H9 (cell line): ENCODE measurements around the gene TRAIP. TPM values are rescaled to one million over a fixed set of nuclear protein-coding genes. Genes with fewer than 3 reads are reported as not detected.

Source experiments
- DNase-seq: peaks from one replicate; pipeline ENCODE4 v3.0.0-alpha.2; 2017
- H2AFZ ChIP-seq: one replicate; pipeline ENCODE4 v1.6.1; 2013; ENCODE audit warnings: mild to moderate bottlenecking, low read length, control low read depth, moderate library complexity
- H2AK5ac ChIP-seq: 2 replicates; pipeline ENCODE4 v1.6.1; 2013; ENCODE audit warnings: low read length, control low read depth, mixed read lengths; ENCODE audit not compliant: insufficient read length
- H2BK120ac ChIP-seq: one replicate; pipeline ENCODE4 v1.6.1; 2013; ENCODE audit warnings: low read depth, mild to moderate bottlenecking, low read length, control low read depth, inconsistent platforms; ENCODE audit not compliant: poor library complexity, severe bottlenecking
- H2BK12ac ChIP-seq: 2 replicates; pipeline ENCODE4 v1.6.1; 2013; ENCODE audit warnings: low read length, control low read depth, mixed read lengths, low read depth; ENCODE audit not compliant: insufficient read length
- H2BK15ac ChIP-seq: 2 replicates; pipeline ENCODE4 v1.6.1; 2013; ENCODE audit warnings: low read depth, low read length, control low read depth
- H2BK20ac ChIP-seq: one replicate; pipeline ENCODE4 v1.6.1; 2013; ENCODE audit warnings: low read depth, mild to moderate bottlenecking, low read length, control low read depth, inconsistent platforms; ENCODE audit not compliant: poor library complexity, severe bottlenecking
- H2BK5ac ChIP-seq: 2 replicates; pipeline ENCODE4 v1.6.1; 2013; ENCODE audit warnings: low read length, control low read depth, mixed read lengths; ENCODE audit not compliant: insufficient read length
- H3K14ac ChIP-seq: 2 replicates; pipeline ENCODE4 v1.6.1; 2013; ENCODE audit warnings: low read length, control low read depth; ENCODE audit not compliant: insufficient read depth
- H3K18ac ChIP-seq: 2 replicates; pipeline ENCODE4 v1.6.1; 2013; ENCODE audit warnings: low read depth, mild to moderate bottlenecking, mixed read lengths, low read length, control low read depth; ENCODE audit not compliant: insufficient read length
- H3K23ac ChIP-seq: 2 replicates; pipeline ENCODE4 v1.6.1; 2013; ENCODE audit warnings: low read length, control low read depth, mixed read lengths, low read depth; ENCODE audit not compliant: insufficient read length
- H3K23me2 ChIP-seq: 2 replicates; pipeline ENCODE4 v1.6.1; 2013; ENCODE audit warnings: low read depth, mild to moderate bottlenecking, mixed read lengths, low read length, control low read depth; ENCODE audit not compliant: insufficient read length, poor library complexity, severe bottlenecking
- H3K27ac ChIP-seq: 2 replicates; pipeline ENCODE4 v1.5.1; 2013; ENCODE audit warnings: low read length, control low read depth, mixed read lengths, low read depth; ENCODE audit not compliant: insufficient read length
- H3K27me3 ChIP-seq: 2 replicates; pipeline ENCODE4 v1.6.1; 2013; ENCODE audit warnings: low read length, control low read depth, inconsistent platforms; ENCODE audit not compliant: insufficient read depth
- H3K4ac ChIP-seq: 2 replicates; pipeline ENCODE4 v1.6.1; 2013; ENCODE audit warnings: low read depth, mild to moderate bottlenecking, control low read depth, inconsistent platforms, low read length, moderate library complexity
- H3K4me1 ChIP-seq: 2 replicates; pipeline ENCODE4 v1.6.1; 2013; ENCODE audit warnings: low read length, control low read depth, inconsistent platforms; ENCODE audit not compliant: insufficient read depth
- H3K4me2 ChIP-seq: 2 replicates; pipeline ENCODE4 v1.6.1; 2013; ENCODE audit warnings: low read length, control low read depth, mixed read lengths; ENCODE audit not compliant: insufficient read length, insufficient read depth
- H3K56ac ChIP-seq: 2 replicates; pipeline ENCODE4 v1.6.1; 2013; ENCODE audit warnings: low read depth, mild to moderate bottlenecking, mixed read lengths, low read length, control low read depth; ENCODE audit not compliant: insufficient read length
- H3K79me1 ChIP-seq: 2 replicates; pipeline ENCODE4 v1.6.1; 2013; ENCODE audit warnings: low read depth, mild to moderate bottlenecking, moderate library complexity, low read length, control low read depth, inconsistent platforms; ENCODE audit not compliant: insufficient read depth, poor library complexity, severe bottlenecking
- H3K79me2 ChIP-seq: 2 replicates; pipeline ENCODE4 v1.6.1; 2013; ENCODE audit warnings: low read length, control low read depth, inconsistent platforms; ENCODE audit not compliant: insufficient read depth
- H3K9ac ChIP-seq: 2 replicates; pipeline ENCODE4 v1.6.1; 2013; ENCODE audit warnings: low read length, control low read depth, mixed read lengths; ENCODE audit not compliant: insufficient read length; ENCODE audit errors: extremely low read depth
- H3K9me3 ChIP-seq: one replicate; pipeline ENCODE4 v1.6.1; 2013; ENCODE audit warnings: low read depth, low read length, inconsistent platforms; ENCODE audit not compliant: control insufficient read depth
- H3T11ph ChIP-seq: one replicate; pipeline ENCODE4 v1.6.1; 2013; ENCODE audit warnings: mild to moderate bottlenecking, low read length, control low read depth, inconsistent platforms
- H4K20me1 ChIP-seq: one replicate; pipeline ENCODE4 v1.6.1; 2013; ENCODE audit not compliant: control insufficient read depth, insufficient read length, insufficient read depth
- H4K5ac ChIP-seq: 2 replicates; pipeline ENCODE4 v1.6.1; 2013; ENCODE audit warnings: low read depth, mild to moderate bottlenecking, mixed read lengths, low read length, control low read depth; ENCODE audit not compliant: insufficient read length
- H4K8ac ChIP-seq: replicated peaks from 2 replicates; pipeline ENCODE4 v1.6.1; 2013; ENCODE audit warnings: low read length, control low read depth, mixed read lengths, low read depth; ENCODE audit not compliant: insufficient read length
- H4K91ac ChIP-seq: 2 replicates; pipeline ENCODE4 v1.6.1; 2013; ENCODE audit warnings: low read depth, mild to moderate bottlenecking, moderate library complexity, mixed read lengths, low read length, control low read depth; ENCODE audit not compliant: insufficient read length
- H3K27ac Mint-ChIP-seq, 3 experiments: 2 replicates in 2 of 3; 3 replicates in 1 of 3; pipeline ENCODE4 v1.8.0; 2020 to 2021; ENCODE audit warnings: mixed read lengths in 3 of 3, mild to moderate bottlenecking in 1 of 3, moderate library complexity in 1 of 3
- H3K27me3 Mint-ChIP-seq: 2 replicates; pipeline ENCODE4 v1.8.0; 2021; ENCODE audit warnings: low read depth, mild to moderate bottlenecking, moderate library complexity, mixed read lengths
- H3K36me3 Mint-ChIP-seq, 3 experiments: 2 replicates in 2 of 3; 3 replicates in 1 of 3; pipeline ENCODE4 v1.8.0; 2020 to 2021; ENCODE audit warnings: low read depth in 3 of 3, mixed read lengths in 3 of 3; ENCODE audit not compliant: insufficient read depth in 1 of 3
- H3K4me1 Mint-ChIP-seq, 2 experiments: 2 replicates each; pipeline ENCODE4 v1.8.0; 2020; ENCODE audit warnings: mixed read lengths in 2 of 2
- H3K4me3 Mint-ChIP-seq, 2 experiments: 2 replicates in 1 of 2; 3 replicates in 1 of 2; pipeline ENCODE4 v1.8.0; 2020 to 2021; ENCODE audit warnings: mild to moderate bottlenecking in 2 of 2, mixed read lengths in 2 of 2, moderate library complexity in 1 of 2
- H3K9me3 Mint-ChIP-seq, 2 experiments: 2 replicates in 1 of 2; 3 replicates in 1 of 2; pipeline ENCODE4 v1.8.0; 2020; ENCODE audit warnings: mild to moderate bottlenecking in 2 of 2, mixed read lengths in 2 of 2, moderate library complexity in 1 of 2
- CTCF ChIP-seq: fragments of 200-600 bp; sonication (generic); conservative IDR thresholded peaks from 3 replicates; pipeline ENCODE4 v1.8.0; 2021; ENCODE audit warnings: antibody characterized with exemption, mild to moderate bottlenecking
- WGBS: extraction: QIAGEN DNeasy Blood & Tissue Kit; methylation state at CpG from one replicate; pipeline ENCODE4 v1.1.7; 2013; ENCODE audit warnings: missing lambda C conversion rate, low lambda C conversion rate, mixed read lengths; ENCODE audit not compliant: insufficient read length; ENCODE audit errors: extremely low coverage; 5-methylcytosine and 5-hydroxymethylcytosine counted together
- total RNA-seq: library from RNA; stranded (reverse); gene quantifications from 2 replicates; pipeline ENCODE4 v1.2.1, GENCODE V29; 2021

The TRAIP gene
- total RNA-seq, 1 experiment from 2014 or later: 36.7 TPM

- Histone ChIP-seq H3K9me3 (no peaks in the 10 kb centered on the region), H3K27me3 (no peaks in the 10 kb centered on the region), H3K18ac (no peak overlapping the region), H2BK15ac (no peak overlapping the region), H4K5ac (no peak overlapping the region), H2BK12ac (no peak overlapping the region), H4K8ac (no peak overlapping the region), H2AK5ac (no peak overlapping the region), H3K23me2 (peaks cover 7% of the 10 kb centered on the region), H3K27ac (no peak overlapping the region), H4K20me1 (no peaks in the 10 kb centered on the region), H3K4ac (no peak overlapping the region), H2AFZ (no peak overlapping the region), H3T11ph (no peak overlapping the region), H3K79me1 (no peaks in the 10 kb centered on the region), H3K4me1 (peaks cover 10% of the 10 kb centered on the region; the same call in 1 of the 2 replicates), H3K79me2 (no peaks in the 10 kb centered on the region), H3K4me2 (no peak overlapping the region), H3K9ac (no peak overlapping the region), H3K23ac (no peak overlapping the region), H4K91ac (no peak overlapping the region), H3K56ac (no peak overlapping the region), H3K14ac (no peak overlapping the region), H2BK5ac (no peak overlapping the region), H2BK120ac (no peak overlapping the region), H2BK20ac (no peak overlapping the region)
- Mint-ChIP-seq H3K4me3 (peak overlapping the region; percentile 33 to 83; a peak in 4 of 5 replicates), H3K27ac (peak overlapping the region in 2 of 3 experiments; percentile 23 to 33; a peak in 2 of 7 replicates), H3K36me3 (no peaks in the 10 kb centered on the region; a peak in 1 of 7 replicates), H3K9me3 (no peaks in the 10 kb centered on the region), H3K4me1 (peaks cover 34 to 56% of the 10 kb centered on the region in 2 experiments), H3K27me3 (peaks cover 25% of the 10 kb centered on the region)
- WGBS: no CpG with 5 or more reads among the region's 1 CpG
- DNase-seq: no peak
- no peak for TF ChIP-seq CTCF
Measured at GRCh38 chr3:49867400-49867799, 11.0 kb upstream of the TRAIP start.
